Amniotic epithelial cell (primary cell): Measurements from ENCODE around the gene PITPNC1.

Experiments used
- DNase-seq: peaks from one replicate; pipeline ENCODE4 v3.0.0-alpha.2; 2010; ENCODE audit warnings: low read depth

The PITPNC1 gene

GRCh38 chr17:67546578-67547527, 169.8 kb downstream of the PITPNC1 start:
- DNase-seq: peak; percentile 78

- DNase-seq: no peak
Measured at GRCh38 chr17:67548693-67549092, 171.6 kb downstream of the PITPNC1 start.

- DNase-seq: no peak
Measured at GRCh38 chr17:67549820-67550219, 172.7 kb downstream of the PITPNC1 start.

DNA sequence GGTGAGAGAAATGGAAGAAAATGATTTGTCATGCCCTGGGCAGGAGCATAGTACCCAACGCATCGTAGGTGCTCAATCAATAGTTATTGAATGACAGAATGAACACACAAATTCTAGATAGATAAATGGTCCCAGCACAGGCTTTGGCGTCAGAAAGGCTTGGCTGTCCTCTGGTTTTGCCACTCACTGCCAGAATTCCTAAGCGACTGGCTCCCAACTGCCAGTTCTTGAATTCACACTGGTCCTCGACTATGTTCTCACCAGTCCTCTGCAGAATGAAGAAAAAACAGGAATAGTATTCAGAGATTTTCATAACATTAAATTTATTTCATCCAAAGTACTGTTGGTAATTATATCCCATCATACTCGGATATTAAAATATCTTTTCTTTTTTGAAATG, 177.6 kb downstream of the PITPNC1 start:
- no peak for DNase-seq

DNA sequence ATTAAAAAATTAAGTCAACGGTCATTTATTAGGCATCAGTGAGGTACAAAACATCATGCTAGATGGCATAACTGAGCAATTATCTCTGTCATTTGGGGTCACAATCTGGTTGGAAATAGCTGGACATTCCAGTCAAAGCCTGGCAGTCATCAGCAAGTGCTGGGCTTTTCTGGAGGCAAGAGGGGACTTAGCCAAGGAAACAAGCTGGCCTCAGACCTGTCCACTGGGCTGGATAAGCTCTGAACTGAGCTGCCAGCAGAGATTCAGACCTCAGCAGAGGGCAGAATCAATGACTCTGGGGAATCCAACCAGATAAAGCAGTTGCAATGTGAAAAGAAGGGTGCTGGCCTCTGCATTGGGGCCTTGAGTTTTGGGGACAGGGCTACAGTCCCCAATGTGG, 178.8 kb downstream of the PITPNC1 start:
- DNase-seq: no peak

DNA sequence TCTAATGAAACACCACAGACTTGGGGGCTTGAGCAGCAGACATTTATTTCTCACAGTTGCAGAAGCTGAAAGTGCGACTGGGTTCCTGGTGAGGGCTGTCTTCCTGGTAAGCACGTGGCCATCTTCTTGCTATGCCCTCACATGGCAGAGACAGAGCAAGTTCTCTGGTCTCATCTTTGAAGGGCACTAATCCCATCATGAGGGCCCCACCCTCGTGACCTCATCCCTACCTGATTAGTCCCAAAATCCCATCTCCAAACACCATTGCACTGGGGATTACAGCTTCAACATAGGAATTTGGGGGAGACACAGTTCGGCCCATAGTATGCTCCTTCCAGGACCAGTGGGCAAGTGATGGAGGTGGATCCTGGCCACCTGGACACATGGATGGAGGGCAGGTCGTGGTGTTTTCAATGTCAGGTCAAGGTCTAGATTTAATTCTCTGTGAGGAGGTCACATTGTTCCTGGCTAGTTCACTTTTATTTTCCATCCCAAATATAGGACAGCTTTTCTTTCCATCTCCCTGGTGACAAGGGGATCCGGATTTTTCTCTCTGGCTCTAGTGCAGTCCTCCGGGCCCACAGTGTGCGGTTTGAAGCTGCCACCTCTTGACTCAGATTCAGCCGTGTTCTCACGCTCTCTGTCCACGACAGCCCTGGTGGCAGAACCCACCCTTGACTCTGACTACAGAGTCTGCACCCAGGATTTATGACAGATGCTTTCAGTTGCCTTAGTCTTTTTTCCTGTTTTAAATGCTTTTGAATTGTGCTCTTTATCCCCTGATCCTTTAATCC, 180.2 kb downstream of the PITPNC1 start:
- no peak for DNase-seq

DNA sequence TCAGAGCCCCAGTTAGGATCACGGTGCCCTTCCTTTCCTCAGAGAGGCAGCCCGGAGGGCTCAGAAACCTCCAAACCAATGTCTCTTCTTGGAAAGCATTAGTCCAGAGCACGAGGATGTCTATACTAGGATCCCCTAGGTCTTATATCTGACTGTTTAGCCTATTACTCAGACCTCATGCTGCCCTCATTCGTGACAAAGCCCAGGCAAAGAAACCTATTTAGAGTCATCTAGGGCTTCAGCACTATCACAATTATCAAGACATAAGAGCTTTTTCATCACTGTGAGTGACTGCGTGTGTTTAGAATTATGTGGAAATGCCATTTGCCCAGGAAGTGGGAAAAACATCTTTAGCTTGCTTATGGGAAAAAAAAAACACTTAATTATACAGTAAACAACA, 180.8 kb downstream of the PITPNC1 start:
- DNase-seq: peak; percentile 52

GRCh38 chr17:67558740-67559380, 181.8 kb downstream of the PITPNC1 start:
- peak; percentile 79 for DNase-seq

- no peak for DNase-seq
Measured at GRCh38 chr17:67559381-67559966, 182.4 kb downstream of the PITPNC1 start.

- no peak for DNase-seq
Measured at GRCh38 chr17:67562005-67562404, 184.9 kb downstream of the PITPNC1 start.

DNA sequence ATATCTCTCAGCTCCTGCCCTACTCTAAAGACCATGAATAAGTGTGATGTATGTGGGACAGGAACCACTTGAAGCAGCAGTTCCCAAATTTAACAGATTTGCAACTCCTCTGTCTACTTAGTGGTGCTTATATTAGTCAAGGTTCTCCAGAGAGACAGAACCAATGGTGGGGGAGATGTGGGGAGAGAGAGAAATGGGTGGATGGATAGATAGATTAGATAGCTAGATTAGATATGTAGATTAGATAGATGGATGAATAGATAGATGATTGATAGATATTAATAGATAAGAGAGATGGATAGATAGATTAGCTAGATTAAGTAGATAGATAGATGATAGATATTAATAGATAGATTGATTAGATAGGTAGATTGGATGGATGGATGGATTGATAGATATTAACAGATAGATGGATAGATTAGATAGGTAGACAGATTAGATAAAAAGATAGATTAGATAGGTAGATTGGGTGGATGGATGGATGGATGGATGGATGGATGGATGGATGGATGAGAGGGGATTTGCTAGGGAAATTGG, 186.7 kb downstream of the PITPNC1 start:
- DNase-seq: no peak

GRCh38 chr17:67565068-67565467, 188.0 kb downstream of the PITPNC1 start:
- no peak for DNase-seq

DNA sequence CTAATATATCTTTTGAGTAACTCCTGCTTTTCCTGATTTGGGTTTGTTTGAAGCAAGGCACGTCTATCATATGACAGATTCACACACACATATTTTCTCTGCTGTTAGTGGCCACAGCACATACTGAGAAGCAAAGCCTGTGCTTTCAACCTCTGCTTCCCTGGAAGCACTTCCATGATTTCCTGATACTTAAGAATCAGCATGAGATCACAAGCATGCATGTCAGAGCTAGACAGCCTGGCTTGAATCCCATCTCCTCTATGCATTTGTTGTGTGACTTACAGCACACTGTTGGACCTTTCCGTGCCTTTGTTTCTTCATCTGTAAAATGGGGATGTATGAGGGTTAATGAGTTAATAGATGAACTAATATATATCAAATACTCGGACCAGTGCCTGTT, 189.6 kb downstream of the PITPNC1 start:
- no peak for DNase-seq

DNA sequence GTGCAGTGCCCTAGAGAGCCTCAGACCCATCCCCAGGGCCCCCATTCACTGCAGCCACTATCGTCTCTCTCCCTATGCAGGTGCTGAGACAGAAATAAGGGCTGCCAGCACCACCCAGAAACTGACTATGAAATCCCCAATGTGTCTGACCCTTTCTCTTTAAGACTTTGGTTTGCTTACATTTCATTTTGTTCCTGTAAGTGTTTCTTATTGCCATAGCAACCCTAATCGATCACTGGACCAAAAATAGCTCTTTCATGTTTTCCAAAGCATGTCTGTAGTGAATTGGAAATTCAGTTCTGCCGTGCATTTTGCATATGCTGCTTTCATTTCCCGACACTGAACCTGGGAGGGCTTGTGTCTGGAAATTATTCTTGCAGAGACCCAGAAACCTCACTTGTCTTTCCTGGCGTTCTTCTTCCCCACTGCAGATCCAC, 192.0 kb downstream of the PITPNC1 start:
- no peak for DNase-seq

GRCh38 chr17:67569873-67570272, 192.8 kb downstream of the PITPNC1 start:
- DNase-seq: no peak

GRCh38 chr17:67570797-67571196, 193.7 kb downstream of the PITPNC1 start:
- DNase-seq: no peak

DNA sequence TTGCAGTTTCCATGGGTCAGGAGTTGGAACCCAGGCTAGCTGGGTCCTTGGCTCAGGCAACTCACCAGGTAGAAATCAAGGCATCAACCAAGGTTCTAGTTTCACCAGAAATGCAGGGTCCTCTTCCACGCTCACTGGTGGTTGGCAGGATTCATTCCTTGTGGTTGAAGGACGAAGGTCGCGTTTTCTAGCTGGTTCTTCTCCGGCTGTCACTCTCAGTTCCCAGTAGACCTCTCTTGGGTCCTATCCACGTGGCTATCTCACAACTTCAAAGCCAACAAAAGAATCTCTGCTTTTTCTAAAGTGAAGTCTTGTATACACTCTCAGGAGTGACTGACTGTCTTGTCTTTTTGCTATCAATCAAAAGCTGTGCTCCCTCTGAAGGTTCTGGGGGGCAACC, 194.4 kb downstream of the PITPNC1 start:
- no peak for DNase-seq

GRCh38 chr17:67573987-67574657, 197.0 kb downstream of the PITPNC1 start:
- peak; percentile 49 for DNase-seq

GRCh38 chr17:67574658-67575293, 197.7 kb downstream of the PITPNC1 start:
- DNase-seq: no peak

DNA sequence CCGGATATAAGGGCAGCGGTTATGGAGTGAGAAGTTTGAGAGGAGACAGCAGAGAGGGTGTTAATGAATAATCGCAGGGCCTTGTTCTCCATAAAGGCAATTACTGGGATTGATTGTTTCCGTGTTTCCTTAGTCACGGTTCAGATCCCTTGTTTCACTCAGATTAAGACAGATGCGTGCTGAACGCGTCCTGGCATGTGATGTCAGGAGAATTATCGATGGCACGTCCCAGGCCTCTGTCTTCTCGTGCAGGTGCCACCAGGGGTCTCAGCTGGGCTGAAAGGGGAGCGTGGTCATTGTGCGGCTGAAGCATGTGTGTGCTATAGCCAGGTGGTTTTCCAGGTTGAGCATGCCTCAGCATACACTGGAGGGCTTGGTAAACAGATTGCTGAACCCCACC, 198.2 kb downstream of the PITPNC1 start:
- no peak for DNase-seq
